ENCODE measurements around the gene EHD4.

The EHD4 gene

GRCh38 chr15:41966920-41967465, 5.4 kb downstream of the EHD4 start:
- TF ChIP-seq, protein P1, sequence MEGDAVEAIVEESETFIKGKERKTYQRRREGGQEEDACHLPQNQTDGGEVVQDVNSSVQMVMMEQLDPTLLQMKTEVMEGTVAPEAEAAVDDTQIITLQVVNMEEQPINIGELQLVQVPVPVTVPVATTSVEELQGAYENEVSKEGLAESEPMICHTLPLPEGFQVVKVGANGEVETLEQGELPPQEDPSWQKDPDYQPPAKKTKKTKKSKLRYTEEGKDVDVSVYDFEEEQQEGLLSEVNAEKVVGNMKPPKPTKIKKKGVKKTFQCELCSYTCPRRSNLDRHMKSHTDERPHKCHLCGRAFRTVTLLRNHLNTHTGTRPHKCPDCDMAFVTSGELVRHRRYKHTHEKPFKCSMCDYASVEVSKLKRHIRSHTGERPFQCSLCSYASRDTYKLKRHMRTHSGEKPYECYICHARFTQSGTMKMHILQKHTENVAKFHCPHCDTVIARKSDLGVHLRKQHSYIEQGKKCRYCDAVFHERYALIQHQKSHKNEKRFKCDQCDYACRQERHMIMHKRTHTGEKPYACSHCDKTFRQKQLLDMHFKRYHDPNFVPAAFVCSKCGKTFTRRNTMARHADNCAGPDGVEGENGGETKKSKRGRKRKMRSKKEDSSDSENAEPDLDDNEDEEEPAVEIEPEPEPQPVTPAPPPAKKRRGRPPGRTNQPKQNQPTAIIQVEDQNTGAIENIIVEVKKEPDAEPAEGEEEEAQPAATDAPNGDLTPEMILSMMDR (IDR thresholded peaks at IDR 0.05; ENCODE audit: low read depth, low read length, missing control alignments), result peak; percentile 4
- H3K4me3 ChIP-seq (ENCODE audit: low read depth, low read length), result no peak overlapping the region
- DNase-seq (ENCODE audit: low read depth), result no peak

DNA sequence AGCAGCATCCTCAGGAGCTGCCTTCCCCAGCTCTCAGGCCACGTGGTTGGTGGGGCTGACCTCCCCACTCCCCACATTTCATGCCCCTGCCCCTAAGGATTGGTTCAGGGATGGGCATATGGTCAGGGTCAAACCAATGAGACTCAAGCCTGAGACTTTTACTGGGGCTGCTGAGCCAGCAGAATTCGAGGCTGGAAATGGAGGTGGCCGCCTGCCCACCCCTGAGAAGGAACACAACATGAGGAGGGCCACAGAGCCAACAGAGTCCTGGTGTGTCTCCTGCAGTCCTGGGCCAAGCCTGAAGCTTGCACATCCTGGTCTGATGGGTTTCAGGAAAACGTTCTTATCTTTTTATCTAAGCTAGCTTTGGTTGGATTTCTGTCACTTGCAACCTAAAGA, 5.9 kb downstream of the EHD4 start:
- TF ChIP-seq, protein P1 (IDR thresholded peaks at IDR 0.05; ENCODE audit: low read depth, low read length, missing control alignments), result no peak
- no peak for DNase-seq (ENCODE audit: low read depth)
- no peak overlapping the region for H3K4me3 ChIP-seq (ENCODE audit: low read depth, low read length)

GRCh38 chr15:41965441-41966413, 6.6 kb downstream of the EHD4 start:
- TF ChIP-seq, protein P1 (IDR thresholded peaks at IDR 0.05; ENCODE audit: low read depth, low read length, missing control alignments), result no peak
- no peak for DNase-seq (ENCODE audit: low read depth)
- H3K4me3 ChIP-seq (ENCODE audit: low read depth, low read length), result no peak overlapping the region

GRCh38 chr15:41961595-41962202, 10.7 kb downstream of the EHD4 start:
- TF ChIP-seq, protein P1 (IDR thresholded peaks at IDR 0.05; ENCODE audit: low read depth, low read length, missing control alignments), result no peak

GRCh38 chr15:41961001-41961518, 11.3 kb downstream of the EHD4 start:
- no peak overlapping the region for H3K4me3 ChIP-seq (ENCODE audit: low read depth, low read length)
- TF ChIP-seq, protein P1 (IDR thresholded peaks at IDR 0.05; ENCODE audit: low read depth, low read length, missing control alignments), result no peak

More at GRCh38 chr15:41961595-41962202, 10.7 kb downstream of the EHD4 start:
- DNase-seq (ENCODE audit: low read depth), result no peak
- H3K4me3 ChIP-seq (ENCODE audit: low read depth, low read length), result no peak overlapping the region

GRCh38 chr15:41958002-41958420, 14.3 kb downstream of the EHD4 start:
- no peak overlapping the region for H3K4me3 ChIP-seq (ENCODE audit: low read depth, low read length)
- TF ChIP-seq, protein P1 (IDR thresholded peaks at IDR 0.05; ENCODE audit: low read depth, low read length, missing control alignments), result no peak
- no peak for DNase-seq (ENCODE audit: low read depth)

More at GRCh38 chr15:41961001-41961518, 11.3 kb downstream of the EHD4 start:
- DNase-seq (ENCODE audit: low read depth), result no peak
